ENCODE data around the gene B3GNT8. TPM values are rescaled to one million over a fixed set of nuclear protein-coding genes. Genes with fewer than 3 reads are reported as not detected.
"Not testable (repeated sequence)": the region's sequence is repeated elsewhere in the genome, so short reads cannot be mapped to it uniquely, and the experiment has no call there.

Gene B3GNT8
- total RNA-seq, 1 donor from 2014 or later = 35.8 TPM

DNA sequence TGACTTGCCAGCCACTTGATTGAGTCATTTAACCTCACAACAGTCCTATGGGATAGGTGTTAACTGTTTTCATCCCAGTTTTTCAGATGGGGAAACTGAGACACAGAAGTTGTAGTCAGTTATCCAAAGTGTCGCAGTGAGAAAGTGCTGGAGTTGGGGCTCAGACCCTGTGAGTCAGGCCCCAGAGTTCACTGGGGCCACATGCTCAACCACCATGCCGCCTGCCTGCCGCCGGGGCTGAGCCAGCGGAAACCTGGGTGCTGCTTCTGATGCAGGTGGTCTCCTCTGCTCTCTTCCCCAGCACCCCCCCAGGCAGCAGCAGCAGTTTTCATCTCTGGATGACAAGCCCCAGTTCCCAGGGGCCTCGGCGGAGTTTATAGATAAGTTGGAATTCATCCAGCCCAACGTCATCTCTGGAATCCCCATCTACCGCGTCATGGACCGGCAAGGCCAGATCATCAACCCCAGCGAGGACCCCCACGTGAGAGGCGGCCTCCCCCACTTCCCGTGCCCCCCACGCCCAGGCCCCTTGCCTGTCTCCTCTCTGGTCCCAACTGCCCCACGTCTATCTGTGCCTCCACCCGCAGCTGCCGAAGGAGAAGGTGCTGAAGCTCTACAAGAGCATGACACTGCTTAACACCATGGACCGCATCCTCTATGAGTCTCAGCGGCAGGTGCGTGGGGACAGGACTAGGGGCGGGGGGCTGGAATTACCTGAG lies 16.7 kb downstream of the B3GNT8 start:
- no peaks in the 10 kb centered on the region for H3K9me3 ChIP-seq
- TF ChIP-seq, protein P1, sequence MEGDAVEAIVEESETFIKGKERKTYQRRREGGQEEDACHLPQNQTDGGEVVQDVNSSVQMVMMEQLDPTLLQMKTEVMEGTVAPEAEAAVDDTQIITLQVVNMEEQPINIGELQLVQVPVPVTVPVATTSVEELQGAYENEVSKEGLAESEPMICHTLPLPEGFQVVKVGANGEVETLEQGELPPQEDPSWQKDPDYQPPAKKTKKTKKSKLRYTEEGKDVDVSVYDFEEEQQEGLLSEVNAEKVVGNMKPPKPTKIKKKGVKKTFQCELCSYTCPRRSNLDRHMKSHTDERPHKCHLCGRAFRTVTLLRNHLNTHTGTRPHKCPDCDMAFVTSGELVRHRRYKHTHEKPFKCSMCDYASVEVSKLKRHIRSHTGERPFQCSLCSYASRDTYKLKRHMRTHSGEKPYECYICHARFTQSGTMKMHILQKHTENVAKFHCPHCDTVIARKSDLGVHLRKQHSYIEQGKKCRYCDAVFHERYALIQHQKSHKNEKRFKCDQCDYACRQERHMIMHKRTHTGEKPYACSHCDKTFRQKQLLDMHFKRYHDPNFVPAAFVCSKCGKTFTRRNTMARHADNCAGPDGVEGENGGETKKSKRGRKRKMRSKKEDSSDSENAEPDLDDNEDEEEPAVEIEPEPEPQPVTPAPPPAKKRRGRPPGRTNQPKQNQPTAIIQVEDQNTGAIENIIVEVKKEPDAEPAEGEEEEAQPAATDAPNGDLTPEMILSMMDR (IDR thresholded peaks at IDR 0.05) = no peak
- TF ChIP-seq POLR2A (IDR thresholded peaks at IDR 0.05) = no peak
- TF ChIP-seq POLR2AphosphoS5 (IDR thresholded peaks at IDR 0.05; ENCODE audit: insufficient read depth in 1 of 2, low read depth in 1 of 2) = no peak
- no peak for DNase-seq (ENCODE audit: extremely low spot score in 2 of 2)
- H3K4me3 ChIP-seq = no peak overlapping the region
- H3K36me3 ChIP-seq = peaks cover 0 to 41% of the 10 kb centered on the region in 2 donors
- H3K27me3 ChIP-seq = no peaks in the 10 kb centered on the region
- H3K27ac ChIP-seq = peak overlapping the region; percentile 61
- H3K4me1 ChIP-seq = peaks cover 25% of the 10 kb centered on the region
- intact Hi-C loops (cut with DNase I) = no loop called here

- H3K9me3 ChIP-seq = no peaks in the 10 kb centered on the region
- TF ChIP-seq POLR2A (IDR thresholded peaks at IDR 0.05) = no peak
- no peak for TF ChIP-seq POLR2AphosphoS5 (IDR thresholded peaks at IDR 0.05; ENCODE audit: insufficient read depth in 1 of 2, low read depth in 1 of 2)
- TF ChIP-seq, protein P1 (IDR thresholded peaks at IDR 0.05) = no peak
- no peak for DNase-seq (ENCODE audit: extremely low spot score in 2 of 2)
- H3K27me3 ChIP-seq = no peaks in the 10 kb centered on the region
- peaks cover 0 to 29% of the 10 kb centered on the region in 2 donors for H3K36me3 ChIP-seq
- intact Hi-C loops (cut with DNase I) = no loop called here
- no peak overlapping the region for H3K4me3 ChIP-seq
- peaks cover 30% of the 10 kb centered on the region for H3K4me1 ChIP-seq
- H3K27ac ChIP-seq = no peak overlapping the region
Observed at GRCh38 chr19:41409288-41409687, 17.9 kb downstream of the B3GNT8 start.

- peaks cover 33% of the 10 kb centered on the region for H3K4me1 ChIP-seq
- H3K27me3 ChIP-seq; H3K27ac ChIP-seq; intact Hi-C loops (cut with DNase I); H3K4me3 ChIP-seq; DNase-seq (ENCODE audit: extremely low spot score in 2 of 2); H3K9me3 ChIP-seq: not testable (repeated sequence)
- peaks cover 0 to 25% of the 10 kb centered on the region in 2 donors for H3K36me3 ChIP-seq
Observed at GRCh38 chr19:41408846-41409245, 18.3 kb downstream of the B3GNT8 start.

DNA sequence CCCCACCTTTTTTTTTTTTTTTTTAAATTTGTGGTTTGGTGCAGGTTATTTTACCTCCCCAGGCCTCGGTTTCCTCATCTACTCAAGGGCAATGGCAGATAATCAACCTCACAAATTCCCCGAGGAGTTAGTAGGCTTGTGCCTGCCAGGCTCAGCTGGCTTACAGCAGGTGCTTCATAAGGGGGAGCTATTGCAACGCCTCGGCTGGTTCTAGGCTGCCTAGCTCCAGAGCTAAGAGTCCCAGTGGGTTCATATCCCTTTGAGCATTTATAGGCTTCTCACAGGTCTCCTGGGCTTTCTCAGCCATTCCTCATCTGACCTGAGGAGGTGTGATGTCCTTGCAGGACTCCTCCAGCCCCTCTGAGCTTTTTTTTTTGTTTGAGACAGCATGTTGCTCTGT lies 18.9 kb downstream of the B3GNT8 start:
- H3K9me3 ChIP-seq = no peaks in the 10 kb centered on the region
- H3K27me3 ChIP-seq = no peaks in the 10 kb centered on the region
- DNase-seq (ENCODE audit: extremely low spot score in 2 of 2) = no peak
- TF ChIP-seq, protein P1 (IDR thresholded peaks at IDR 0.05) = no peak
- TF ChIP-seq POLR2AphosphoS5 (IDR thresholded peaks at IDR 0.05; ENCODE audit: insufficient read depth in 1 of 2, low read depth in 1 of 2) (no peak), POLR2A (IDR thresholded peaks at IDR 0.05) (no peak)
- no peak overlapping the region for H3K4me3 ChIP-seq
- H3K27ac ChIP-seq = no peak overlapping the region
- intact Hi-C loops (cut with DNase I) = no loop called here
- H3K36me3 ChIP-seq = peaks cover 0 to 19% of the 10 kb centered on the region in 2 donors
- peaks cover 37% of the 10 kb centered on the region for H3K4me1 ChIP-seq

DNA sequence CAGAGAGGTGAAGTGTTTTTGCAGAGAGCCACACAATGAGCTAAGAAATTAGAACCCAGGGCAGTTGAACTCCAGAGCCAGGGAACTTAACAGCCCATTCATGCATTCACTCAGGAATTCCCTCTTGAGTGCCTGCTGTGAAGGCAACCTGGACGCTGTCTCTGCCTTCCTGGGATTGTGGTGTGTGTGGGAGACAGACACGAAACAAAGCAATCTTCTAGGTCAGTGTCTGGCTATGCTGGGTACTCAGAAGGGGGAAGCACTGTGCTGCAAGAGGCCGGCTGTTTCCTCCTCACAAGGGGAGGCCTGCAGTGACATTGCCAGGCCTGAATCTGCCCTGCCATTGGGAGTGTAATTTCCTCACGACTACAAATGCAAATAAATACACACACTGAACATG lies 19.9 kb downstream of the B3GNT8 start:
- no peak overlapping the region for H3K27ac ChIP-seq
- no peak for DNase-seq (ENCODE audit: extremely low spot score in 2 of 2)
- TF ChIP-seq, protein P1 (IDR thresholded peaks at IDR 0.05) = no peak
- TF ChIP-seq POLR2AphosphoS5 (IDR thresholded peaks at IDR 0.05; ENCODE audit: insufficient read depth in 1 of 2, low read depth in 1 of 2) (no peak), POLR2A (IDR thresholded peaks at IDR 0.05) (no peak)
- peaks cover 0 to 17% of the 10 kb centered on the region in 2 donors for H3K36me3 ChIP-seq
- H3K4me1 ChIP-seq = peaks cover 46% of the 10 kb centered on the region
- intact Hi-C loops (cut with DNase I) = no loop called here
- no peaks in the 10 kb centered on the region for H3K27me3 ChIP-seq
- no peak overlapping the region for H3K4me3 ChIP-seq
- no peaks in the 10 kb centered on the region for H3K9me3 ChIP-seq

Data from vagina (tissue), 2 donors.